ENCODE data around the gene TBCA.
A peak's percentile ranks its signal among the peaks of the same experiment; 100 is the strongest.

The TBCA gene, protein sequence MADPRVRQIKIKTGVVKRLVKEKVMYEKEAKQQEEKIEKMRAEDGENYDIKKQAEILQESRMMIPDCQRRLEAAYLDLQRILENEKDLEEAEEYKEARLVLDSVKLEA
- total RNA-seq = 35.9 to 97.5 (median 51.4) reads per million in 9 experiments

DNA sequence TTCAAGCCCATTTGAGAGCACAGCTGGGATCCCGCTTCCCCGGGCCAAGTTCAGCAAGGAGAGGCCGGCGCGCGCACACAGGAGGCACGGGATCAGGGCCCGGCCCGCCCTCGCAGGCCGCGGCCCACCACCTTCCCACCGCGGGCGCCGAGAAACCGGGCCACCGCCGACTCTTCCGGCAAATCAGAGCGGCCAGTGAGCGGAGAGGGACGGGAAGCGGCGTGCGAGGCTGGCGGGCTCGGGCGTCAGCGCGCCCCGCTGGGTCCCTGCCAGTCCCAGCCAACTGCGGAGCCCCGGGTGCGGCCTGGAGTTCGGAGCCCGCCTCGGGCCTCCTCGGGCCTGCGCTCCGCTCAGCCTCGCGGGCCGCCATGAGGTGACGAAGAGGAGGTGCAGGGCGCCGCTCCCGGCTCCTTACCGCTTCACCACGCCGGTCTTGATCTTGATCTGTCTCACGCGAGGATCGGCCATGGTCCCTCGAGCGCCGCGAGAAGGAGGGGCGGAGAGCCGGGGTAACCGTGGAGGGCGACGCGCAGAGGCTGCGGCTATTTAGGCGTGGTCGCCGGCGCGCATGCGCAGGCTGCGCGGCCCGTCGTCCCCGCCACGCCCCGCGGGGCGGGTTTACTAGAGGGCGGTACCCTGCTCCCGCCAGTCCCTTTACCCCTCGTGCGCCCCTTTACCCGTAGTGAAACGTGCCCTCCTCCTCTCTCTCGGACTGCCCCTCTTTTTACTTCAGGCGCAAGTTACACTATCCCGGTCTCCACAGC lies at the start of gene TBCA:
Gene TBCA (minus strand): TSS at position 550 of the 764 bp plus-strand sequence. CDS start 82 bp downstream, at position 468.
- Mint-ChIP-seq H3K27me3 (no peaks in the 10 kb centered on the region), H3K36me3 (ENCODE audit: insufficient read depth) (peaks cover 21% of the 10 kb centered on the region), H3K27ac (peak within 1 kb of the TSS; percentile 98), H3K9me3 (no peaks in the 10 kb centered on the region), H3K4me3 (peak within 1 kb of the TSS; percentile 90 to 95), H3K4me1 (ENCODE audit: low read depth in 2 of 2) (peaks cover 34 to 42% of the 10 kb centered on the region in 2 donors)
- ATAC-seq (replicated peaks) (peak; percentile 80), DNase-seq (peak; percentile 88 to 94 (median 90))

DNA sequence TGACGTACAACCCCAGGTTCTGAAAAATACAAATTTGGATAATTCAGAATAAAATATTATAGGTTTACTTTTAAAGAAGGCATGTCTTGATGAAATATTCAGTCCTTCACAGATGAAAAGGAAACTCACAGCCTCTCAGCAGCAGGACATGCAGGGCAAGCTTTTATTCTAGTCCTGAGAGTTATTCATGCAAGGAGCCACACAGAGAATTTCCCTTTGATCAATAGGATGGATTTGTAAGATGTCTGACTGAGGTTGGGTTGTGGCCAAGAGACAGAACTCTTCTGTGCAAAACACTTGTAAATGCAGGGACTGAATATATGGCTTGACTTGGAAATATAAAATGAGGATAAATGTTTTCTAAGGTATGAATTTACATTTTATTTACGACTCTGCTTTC lies 48.8 kb upstream of the TBCA start:
- Mint-ChIP-seq H3K4me3 (no peak overlapping the region), H3K27me3 (peaks cover 31 to 81% of the 10 kb centered on the region in 2 donors), H3K36me3 (ENCODE audit: insufficient read depth) (no peaks in the 10 kb centered on the region), H3K27ac (no peak overlapping the region), H3K4me1 (ENCODE audit: low read depth in 2 of 2) (no peaks in the 10 kb centered on the region), H3K9me3 (no peaks in the 10 kb centered on the region)
- ATAC-seq (replicated peaks) (no peak), DNase-seq (no peak)

DNA sequence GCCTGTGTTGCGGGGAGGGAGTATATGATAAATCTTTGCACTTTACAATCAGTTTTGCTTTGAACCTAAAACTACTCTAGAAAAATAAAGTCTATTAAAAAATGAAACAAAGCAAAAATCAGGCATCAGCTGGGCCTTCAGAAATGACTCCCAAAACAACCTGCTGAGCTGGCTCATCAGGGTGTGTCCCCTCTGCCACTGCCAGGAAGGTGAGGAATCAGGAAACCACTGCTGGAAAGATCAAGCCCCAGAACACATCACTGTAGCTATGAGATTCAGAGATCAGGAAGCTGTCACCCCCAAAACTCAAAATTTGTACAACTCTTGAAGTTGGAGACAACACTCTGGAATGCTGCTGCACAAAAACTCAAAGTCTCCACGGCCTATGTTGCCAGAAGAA lies 40.5 kb upstream of the TBCA start:
- Mint-ChIP-seq H3K27ac (no peak overlapping the region), H3K4me1 (ENCODE audit: low read depth in 2 of 2) (no peaks in the 10 kb centered on the region), H3K27me3 (peaks cover 20 to 31% of the 10 kb centered on the region in 2 donors), H3K36me3 (ENCODE audit: insufficient read depth) (no peaks in the 10 kb centered on the region), H3K4me3 (no peak overlapping the region), H3K9me3 (no peaks in the 10 kb centered on the region)
- no peak for ATAC-seq (replicated peaks)
- no peak for DNase-seq

DNA sequence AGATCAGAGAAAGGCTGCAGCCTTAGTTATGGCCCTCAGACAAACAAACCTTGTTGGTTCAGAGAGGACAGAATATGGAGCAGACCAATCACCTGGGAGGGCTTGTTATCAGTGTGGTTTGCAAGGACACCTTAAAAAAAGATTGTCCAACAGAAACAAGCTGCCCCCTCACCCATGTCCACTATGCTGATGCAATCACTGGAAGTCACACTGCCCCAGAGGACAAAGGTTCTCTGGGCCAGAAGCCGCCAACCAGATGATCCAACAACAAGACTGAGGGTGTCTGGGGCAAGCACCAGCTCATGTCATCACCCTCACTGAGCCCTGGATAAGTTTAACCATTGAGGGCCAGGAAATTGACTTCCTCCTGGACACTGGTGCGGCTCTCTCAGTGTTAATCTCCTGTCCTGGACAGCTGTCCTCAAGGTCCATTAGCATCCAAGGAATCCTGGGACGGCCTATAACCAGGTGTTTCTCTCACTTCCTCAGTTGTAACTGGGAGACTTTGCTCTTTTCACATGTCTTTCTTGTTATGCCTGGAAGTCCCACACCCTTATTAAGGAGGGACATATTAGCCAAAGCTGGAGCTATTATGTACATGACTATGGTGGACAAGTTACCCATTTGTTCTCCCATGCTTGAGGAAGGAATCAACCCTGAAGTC lies 36.9 kb upstream of the TBCA start:
- Mint-ChIP-seq H3K27me3 (peaks cover 7 to 30% of the 10 kb centered on the region in 2 donors), H3K9me3 (peaks cover 3 to 16% of the 10 kb centered on the region in 2 donors), H3K27ac (no peak overlapping the region), H3K4me1 (ENCODE audit: low read depth in 2 of 2) (no peaks in the 10 kb centered on the region), H3K36me3 (ENCODE audit: insufficient read depth) (no peaks in the 10 kb centered on the region), H3K4me3 (no peak overlapping the region)
- ATAC-seq (replicated peaks) (no peak), DNase-seq (no peak)

DNA sequence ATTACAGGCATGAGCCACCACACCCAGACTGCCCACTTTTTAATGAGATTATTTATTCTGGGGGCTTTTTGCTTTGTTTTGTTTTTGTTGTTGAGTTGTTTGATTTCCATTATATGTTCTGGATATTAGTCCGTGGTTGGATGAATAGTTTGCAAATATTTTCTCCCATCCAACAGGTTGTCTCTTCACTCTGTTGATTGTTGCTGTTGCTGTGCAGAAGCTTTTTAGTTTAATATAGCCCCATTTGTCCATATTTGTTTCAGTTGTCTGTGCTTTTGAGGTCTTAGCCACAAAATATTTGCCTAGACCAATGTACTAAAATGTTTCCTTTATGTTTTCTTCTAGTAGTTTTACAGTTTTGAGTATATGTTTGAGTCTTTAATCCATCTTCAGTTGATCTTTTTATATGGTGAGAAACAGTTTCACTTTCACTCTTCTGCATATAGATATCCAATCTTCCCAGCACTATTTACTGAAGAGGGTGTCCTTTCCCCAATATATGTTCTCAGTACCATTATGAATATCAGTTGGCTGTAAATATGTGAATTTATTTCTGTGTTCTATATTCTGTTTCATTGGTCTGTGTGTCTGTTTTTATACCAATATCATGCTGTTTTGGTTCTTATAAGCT lies 30.2 kb upstream of the TBCA start:
- peak overlapping the region; percentile 65 to 68 for H3K4me3 Mint-ChIP-seq
- peaks cover 8 to 24% of the 10 kb centered on the region in 2 donors for H3K9me3 Mint-ChIP-seq
- ATAC-seq (replicated peaks) = peak; percentile 42
- peaks cover 6 to 10% of the 10 kb centered on the region in 2 donors for H3K4me1 Mint-ChIP-seq (ENCODE audit: low read depth in 2 of 2)
- H3K27ac Mint-ChIP-seq = peak overlapping the region; percentile 23 to 42
- peaks cover 0 to under 1% of the 10 kb centered on the region in 2 donors for H3K27me3 Mint-ChIP-seq
- no peak for DNase-seq
- H3K36me3 Mint-ChIP-seq (ENCODE audit: insufficient read depth) = no peaks in the 10 kb centered on the region

DNA sequence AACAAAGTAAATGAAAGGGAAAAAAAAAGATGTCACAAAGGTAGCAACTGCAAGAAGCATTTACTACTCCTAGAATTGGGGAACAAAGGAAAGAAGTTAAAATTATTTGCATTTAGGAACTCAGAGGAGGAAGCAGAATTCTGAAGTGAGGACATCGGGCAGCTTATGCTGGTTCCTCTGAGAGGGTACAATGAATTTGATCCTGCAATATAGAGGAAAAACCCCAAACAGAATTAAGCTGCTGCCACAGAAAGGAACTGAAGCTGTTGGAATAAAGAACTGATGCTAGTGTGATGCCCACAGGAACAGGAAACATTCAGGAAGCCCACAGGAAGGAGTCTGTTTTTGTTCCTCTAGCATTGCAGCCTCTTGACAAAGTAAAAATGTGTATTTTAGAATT lies 22.3 kb upstream of the TBCA start:
- Mint-ChIP-seq H3K4me3 (no peak overlapping the region), H3K9me3 (peaks cover 7 to 8% of the 10 kb centered on the region in 2 donors), H3K27ac (no peak overlapping the region)

DNA sequence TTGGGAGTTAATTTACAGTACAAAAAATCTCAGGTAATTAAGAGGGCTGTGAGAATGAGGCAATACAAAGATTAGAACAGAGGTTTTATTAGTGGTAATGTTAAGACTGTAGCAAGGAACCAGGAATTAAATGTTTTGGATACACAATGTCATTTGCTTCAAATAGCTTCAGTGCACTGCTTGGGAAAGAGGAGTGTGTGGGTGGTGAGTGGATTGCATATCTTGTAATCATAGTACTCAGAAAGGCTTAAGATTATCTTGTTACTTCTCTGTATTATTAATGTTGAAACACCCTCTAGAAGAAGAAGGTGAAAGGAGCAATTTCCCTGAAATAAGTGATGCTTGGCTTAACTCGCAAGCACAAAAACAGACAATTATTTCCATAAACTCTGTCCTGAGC lies 21.0 kb upstream of the TBCA start:
- DNase-seq = no peak
- no peaks in the 10 kb centered on the region for H3K4me1 Mint-ChIP-seq (ENCODE audit: low read depth in 2 of 2)
- H3K36me3 Mint-ChIP-seq (ENCODE audit: insufficient read depth) = no peaks in the 10 kb centered on the region
- no peak for ATAC-seq (replicated peaks)
- H3K27me3 Mint-ChIP-seq = peaks cover 54 to 63% of the 10 kb centered on the region in 2 donors
- peaks cover 0 to 2% of the 10 kb centered on the region in 2 donors for H3K9me3 Mint-ChIP-seq
- no peak overlapping the region for H3K27ac Mint-ChIP-seq
- no peak overlapping the region for H3K4me3 Mint-ChIP-seq

More for the DNA sequence above, 22.3 kb upstream of the TBCA start:
- DNase-seq (no peak), ATAC-seq (replicated peaks) (no peak)
- H3K36me3 Mint-ChIP-seq (ENCODE audit: insufficient read depth) = no peaks in the 10 kb centered on the region
- peaks cover 54 to 60% of the 10 kb centered on the region in 2 donors for H3K27me3 Mint-ChIP-seq
- H3K4me1 Mint-ChIP-seq (ENCODE audit: low read depth in 2 of 2) = no peaks in the 10 kb centered on the region

DNA sequence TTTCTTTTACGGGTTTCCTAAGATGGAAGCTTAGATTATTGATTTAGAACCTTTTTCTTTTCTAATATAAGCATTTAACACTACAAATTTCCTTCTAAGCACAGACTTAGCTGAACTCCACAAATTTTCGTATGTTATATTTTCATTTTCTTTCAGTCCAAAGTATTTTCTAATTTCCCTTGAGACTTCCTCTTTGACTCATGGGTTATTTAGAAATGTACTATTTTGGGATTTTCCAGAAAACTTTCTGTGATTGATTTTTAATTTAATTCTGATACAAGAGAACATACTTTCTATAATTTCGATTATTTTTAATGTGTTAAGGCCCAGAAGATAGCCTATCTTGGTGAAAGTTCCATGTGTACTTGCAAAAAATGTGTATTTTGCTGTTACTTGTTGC lies 19.7 kb upstream of the TBCA start:
- ATAC-seq (replicated peaks) (no peak), DNase-seq (no peak)
- Mint-ChIP-seq H3K9me3 (peaks cover 0 to 2% of the 10 kb centered on the region in 2 donors), H3K36me3 (ENCODE audit: insufficient read depth) (no peaks in the 10 kb centered on the region), H3K27ac (no peak overlapping the region), H3K4me3 (no peak overlapping the region), H3K27me3 (peaks cover 54 to 67% of the 10 kb centered on the region in 2 donors), H3K4me1 (ENCODE audit: low read depth in 2 of 2) (no peaks in the 10 kb centered on the region)

DNA sequence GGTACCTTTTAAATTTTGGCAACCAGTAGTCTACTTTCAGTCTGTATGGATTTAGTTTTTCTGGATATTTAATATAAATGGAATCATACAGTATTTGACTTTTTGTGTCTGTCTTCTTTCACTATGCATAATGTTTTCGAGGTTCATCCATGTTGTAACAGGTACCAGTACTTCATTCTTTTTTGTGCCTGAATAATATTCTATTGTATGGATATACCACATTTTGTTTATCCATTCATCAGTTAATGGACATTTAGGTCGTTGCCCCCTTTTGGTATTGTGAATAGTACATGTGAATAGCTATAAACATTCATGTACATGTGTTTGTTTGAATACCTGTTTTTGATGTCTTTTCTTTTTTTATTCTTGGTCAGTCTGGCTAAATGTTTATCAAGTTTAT lies 19.1 kb upstream of the TBCA start:
- ATAC-seq (replicated peaks) = no peak
- peaks cover 52 to 61% of the 10 kb centered on the region in 2 donors for H3K27me3 Mint-ChIP-seq
- no peak for DNase-seq
- no peak overlapping the region for H3K27ac Mint-ChIP-seq
- no peaks in the 10 kb centered on the region for H3K36me3 Mint-ChIP-seq (ENCODE audit: insufficient read depth)
- H3K4me1 Mint-ChIP-seq (ENCODE audit: low read depth in 2 of 2) = no peaks in the 10 kb centered on the region
- H3K9me3 Mint-ChIP-seq = peaks cover 0 to 2% of the 10 kb centered on the region in 2 donors
- H3K4me3 Mint-ChIP-seq = no peak overlapping the region

DNA sequence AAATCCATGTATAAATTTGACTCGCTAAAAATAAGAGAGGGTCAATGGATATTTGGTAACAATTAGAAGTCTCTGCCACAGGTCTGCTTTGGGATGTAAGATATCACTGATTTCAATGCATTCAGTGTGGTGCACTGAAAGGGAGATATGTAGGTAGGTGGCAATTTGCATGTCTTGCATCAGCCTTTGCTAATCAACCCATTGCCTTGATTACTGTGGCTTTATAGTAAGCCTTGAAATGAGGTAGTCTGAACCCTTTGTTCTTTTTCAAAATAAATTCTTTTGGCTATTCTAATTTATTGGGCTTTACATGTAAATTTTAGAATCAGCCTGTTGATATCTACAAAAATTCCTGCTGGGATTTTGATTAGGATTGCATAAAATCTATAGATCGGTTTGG lies 15.8 kb upstream of the TBCA start:
- ATAC-seq (replicated peaks) (no peak), DNase-seq (no peak)
- Mint-ChIP-seq H3K4me1 (ENCODE audit: low read depth in 2 of 2) (no peaks in the 10 kb centered on the region), H3K9me3 (peaks cover 0 to 2% of the 10 kb centered on the region in 2 donors), H3K36me3 (ENCODE audit: insufficient read depth) (no peaks in the 10 kb centered on the region), H3K27ac (no peak overlapping the region), H3K27me3 (peaks cover 25 to 36% of the 10 kb centered on the region in 2 donors), H3K4me3 (no peak overlapping the region)

DNA sequence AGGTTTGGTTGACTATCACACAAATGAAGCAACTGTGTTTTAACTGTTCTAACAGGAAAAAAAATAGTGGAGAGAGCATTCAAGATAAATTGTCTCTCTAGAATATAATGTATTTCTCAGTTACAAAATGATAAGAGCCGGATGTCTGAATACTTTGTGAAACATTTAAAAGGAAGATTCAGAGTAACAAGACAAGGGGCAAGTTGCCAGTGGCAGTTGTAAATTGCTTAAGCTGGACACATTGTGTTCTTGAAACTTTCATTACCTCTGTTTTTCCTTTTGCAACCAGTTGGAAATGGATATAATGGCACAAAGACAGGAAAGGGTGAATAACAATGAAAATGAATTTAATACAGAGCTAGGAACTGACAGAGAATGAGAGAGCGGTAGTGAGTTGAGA lies 15.2 kb upstream of the TBCA start:
- Mint-ChIP-seq H3K9me3 (peaks cover 0 to 2% of the 10 kb centered on the region in 2 donors), H3K27me3 (peaks cover 20 to 30% of the 10 kb centered on the region in 2 donors)
- no peak for ATAC-seq (replicated peaks)

DNA sequence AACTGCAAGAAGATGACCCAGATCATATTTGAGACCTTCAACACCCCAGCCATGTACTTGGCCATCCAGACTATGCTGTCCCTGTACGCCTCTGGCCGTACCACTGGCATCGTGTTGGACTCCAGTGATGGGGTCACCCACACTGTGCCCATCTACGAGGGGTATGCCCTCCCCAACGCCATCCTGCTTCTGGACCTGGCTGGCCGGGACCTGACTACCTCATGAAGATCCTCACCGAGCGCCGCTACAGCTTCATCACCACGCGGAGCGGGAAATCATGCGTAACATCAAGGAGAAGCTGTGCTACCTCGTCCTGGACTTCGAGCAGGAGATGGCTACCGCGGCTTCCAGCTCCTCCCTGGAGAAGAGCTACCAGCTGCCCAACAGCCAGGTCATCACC lies 9.1 kb upstream of the TBCA start:
- Mint-ChIP-seq H3K4me1 (ENCODE audit: low read depth in 2 of 2) (no peaks in the 10 kb centered on the region), H3K27ac (no peak overlapping the region), H3K36me3 (ENCODE audit: insufficient read depth) (peaks cover 4% of the 10 kb centered on the region), H3K4me3 (no peak overlapping the region), H3K9me3 (no peaks in the 10 kb centered on the region), H3K27me3 (peaks cover 8 to 20% of the 10 kb centered on the region in 2 donors)
- no peak for DNase-seq
- no peak for ATAC-seq (replicated peaks)

More for the DNA sequence above, 15.2 kb upstream of the TBCA start:
- no peak overlapping the region for H3K4me3 Mint-ChIP-seq
- H3K4me1 Mint-ChIP-seq (ENCODE audit: low read depth in 2 of 2) = no peaks in the 10 kb centered on the region
- H3K27ac Mint-ChIP-seq = no peak overlapping the region
- H3K36me3 Mint-ChIP-seq (ENCODE audit: insufficient read depth) = no peaks in the 10 kb centered on the region
- DNase-seq = no peak

DNA sequence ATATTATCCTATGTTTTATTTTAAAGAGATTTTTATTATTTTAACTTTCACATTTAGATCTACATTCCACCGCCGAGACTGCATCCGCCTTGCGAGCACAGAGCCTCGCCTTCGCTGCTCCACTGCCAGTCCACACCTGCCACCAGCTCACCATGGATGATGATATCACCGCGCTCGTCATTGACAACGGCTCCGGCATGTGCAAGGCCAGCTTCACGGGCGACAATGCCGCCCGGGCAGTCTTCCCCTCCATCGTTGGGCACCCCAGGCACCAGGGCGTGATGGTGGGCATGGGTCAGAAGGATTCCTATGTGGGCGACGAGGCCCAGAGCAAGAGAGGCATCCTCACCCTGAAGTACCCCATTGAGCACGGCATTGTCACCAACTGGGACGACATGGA lies 8.6 kb upstream of the TBCA start:
- Mint-ChIP-seq H3K4me1 (ENCODE audit: low read depth in 2 of 2) (no peaks in the 10 kb centered on the region), H3K27ac (no peak overlapping the region), H3K27me3 (peaks cover 8 to 20% of the 10 kb centered on the region in 2 donors), H3K36me3 (ENCODE audit: insufficient read depth) (peaks cover 4% of the 10 kb centered on the region), H3K4me3 (no peak overlapping the region), H3K9me3 (no peaks in the 10 kb centered on the region)
- DNase-seq = no peak
- ATAC-seq (replicated peaks) = no peak
